Measurements from ENCODE around the gene ATXN7L1. TPM values are rescaled to one million over a fixed set of nuclear protein-coding genes. Genes with fewer than 3 reads are reported as not detected.
A peak's percentile ranks its signal among the peaks of the same experiment; 100 is the strongest.
"Not testable (repeated sequence)": the region's sequence is repeated elsewhere in the genome, so short reads cannot be mapped to it uniquely, and the experiment has no call there.

ATXN7L1 gene
- polyA plus RNA-seq, 4 donors: 8.4 to 13.7 (median 11.8) TPM

GRCh38 chr7:105892387-105892786 is 16.0 kb upstream of the ATXN7L1 start:
- DNase-seq (ENCODE audit: low read depth in 4 of 4, low spot score in 2 of 4): no peak

- DNase-seq (ENCODE audit: low read depth in 4 of 4, low spot score in 2 of 4): no peak
Observed at GRCh38 chr7:105890290-105890997, 14.0 kb upstream of the ATXN7L1 start.

- DNase-seq (ENCODE audit: low read depth in 4 of 4, low spot score in 2 of 4): no peak
Observed at GRCh38 chr7:105887569-105888189, 11.3 kb upstream of the ATXN7L1 start.

DNA sequence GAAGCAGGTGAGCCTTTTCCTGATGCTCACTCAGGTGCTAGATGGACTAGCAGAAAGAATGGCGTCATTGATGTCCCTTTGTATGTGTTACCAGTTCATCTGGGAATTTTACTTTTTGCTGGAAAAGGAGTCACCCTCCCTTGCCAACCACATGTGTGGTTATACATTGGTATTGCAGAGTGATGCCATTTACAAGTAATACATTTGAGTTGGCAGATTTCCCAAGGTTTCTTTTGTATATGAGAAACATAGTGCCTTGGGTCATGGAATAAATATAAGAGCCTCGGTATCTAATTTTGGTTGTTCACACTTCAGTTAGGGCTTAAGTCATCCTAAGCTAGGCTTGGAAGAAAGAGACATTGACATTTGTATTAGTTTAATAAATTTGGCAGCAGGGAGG is 10.4 kb upstream of the ATXN7L1 start:
- no peak for DNase-seq (ENCODE audit: low read depth in 4 of 4, low spot score in 2 of 4)

GRCh38 chr7:105885387-105886111 is 9.2 kb upstream of the ATXN7L1 start:
- DNase-seq (ENCODE audit: low read depth in 4 of 4, low spot score in 2 of 4): no peak

GRCh38 chr7:105883179-105883578 is 6.8 kb upstream of the ATXN7L1 start:
- not testable (repeated sequence) for DNase-seq (ENCODE audit: low read depth in 4 of 4, low spot score in 2 of 4)

DNA sequence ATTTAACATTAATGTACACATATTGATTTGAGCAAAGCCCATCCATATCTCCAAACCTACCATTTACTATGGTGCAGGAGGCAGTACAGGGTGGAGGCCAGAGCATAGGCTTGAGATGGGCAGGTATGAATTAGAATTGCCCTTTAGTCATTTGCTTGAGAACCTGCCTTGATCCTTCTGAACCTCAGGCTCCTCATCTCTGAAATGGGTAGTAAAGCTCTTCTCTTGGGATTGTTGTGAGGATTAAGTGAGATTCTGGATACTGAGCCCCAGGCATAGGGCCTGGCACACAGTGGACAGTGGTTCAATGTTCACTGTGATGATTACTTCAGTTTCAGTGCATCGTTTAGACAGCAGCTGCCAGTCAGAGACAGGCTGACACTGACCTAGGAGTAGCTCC is 5.0 kb upstream of the ATXN7L1 start:
- no peak for DNase-seq (ENCODE audit: low read depth in 4 of 4, low spot score in 2 of 4)

GRCh38 chr7:105880571-105881330 is 4.4 kb upstream of the ATXN7L1 start:
- DNase-seq (ENCODE audit: low read depth in 4 of 4, low spot score in 2 of 4): no peak

- no peak for DNase-seq (ENCODE audit: low read depth in 4 of 4, low spot score in 2 of 4)
Observed at GRCh38 chr7:105879782-105880181, 3.4 kb upstream of the ATXN7L1 start.

- no peak for DNase-seq (ENCODE audit: low read depth in 4 of 4, low spot score in 2 of 4)
Observed at GRCh38 chr7:105878746-105879605, 2.6 kb upstream of the ATXN7L1 start.

DNA sequence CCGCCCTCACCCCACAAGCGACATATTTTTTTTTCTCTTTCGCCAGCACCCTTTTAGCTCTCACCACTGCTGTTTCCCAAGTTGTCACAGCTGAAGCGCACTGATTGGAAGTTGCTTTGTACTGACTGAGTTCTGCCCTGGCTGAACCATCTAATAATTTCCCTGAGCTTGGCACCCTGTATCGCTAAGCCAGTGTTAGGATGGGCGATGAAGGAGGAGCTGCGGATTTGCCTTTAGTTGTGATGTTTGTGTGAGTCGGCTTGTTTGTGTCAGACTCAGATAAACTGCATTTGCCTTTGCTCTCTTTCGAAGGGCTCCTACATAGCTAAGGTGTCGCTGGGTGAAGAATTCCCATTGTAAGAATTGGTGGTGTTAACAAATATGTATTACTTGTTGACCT is 1.3 kb upstream of the ATXN7L1 start:
- no peak for DNase-seq (ENCODE audit: low read depth in 4 of 4, low spot score in 2 of 4)

DNA sequence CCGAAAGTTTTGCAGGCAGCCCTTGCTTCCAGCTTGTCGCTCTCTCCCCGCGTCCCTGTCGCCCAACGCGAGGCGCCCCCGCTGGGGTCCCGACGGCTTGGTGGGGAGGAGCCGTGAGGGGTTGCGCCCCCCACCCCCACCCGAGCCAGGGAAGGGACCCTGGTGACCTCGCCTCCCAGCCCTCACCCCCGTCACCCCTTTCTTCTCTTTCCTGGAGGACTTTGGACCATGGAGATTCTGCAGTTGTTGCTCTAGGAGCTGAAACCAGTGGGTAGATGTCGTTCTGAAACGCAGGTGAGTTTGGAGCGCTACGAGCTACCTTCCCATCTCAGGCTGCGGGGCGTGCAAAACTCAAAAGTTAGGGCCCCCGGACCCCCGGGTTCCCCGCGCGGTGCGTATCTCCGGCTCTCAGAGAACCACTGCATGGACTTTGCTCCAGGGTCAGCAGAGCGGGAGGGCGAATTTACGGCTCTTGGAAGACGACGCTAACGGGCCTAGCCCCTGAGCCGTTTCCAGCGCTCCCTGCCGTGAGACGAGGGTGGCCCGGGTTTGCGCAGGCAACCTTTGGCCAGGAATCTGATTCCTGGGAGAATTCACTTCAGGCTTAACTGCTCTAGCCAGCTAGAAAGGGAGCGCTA is 684 bp upstream of the ATXN7L1 start:
- DNase-seq (ENCODE audit: low read depth in 4 of 4, low spot score in 2 of 4): peak in 1 of 4 donors; percentile 19

- no peak for DNase-seq (ENCODE audit: low read depth in 4 of 4, low spot score in 2 of 4)
Observed at GRCh38 chr7:105875505-105875904, 894 bp downstream of the ATXN7L1 start.

DNA sequence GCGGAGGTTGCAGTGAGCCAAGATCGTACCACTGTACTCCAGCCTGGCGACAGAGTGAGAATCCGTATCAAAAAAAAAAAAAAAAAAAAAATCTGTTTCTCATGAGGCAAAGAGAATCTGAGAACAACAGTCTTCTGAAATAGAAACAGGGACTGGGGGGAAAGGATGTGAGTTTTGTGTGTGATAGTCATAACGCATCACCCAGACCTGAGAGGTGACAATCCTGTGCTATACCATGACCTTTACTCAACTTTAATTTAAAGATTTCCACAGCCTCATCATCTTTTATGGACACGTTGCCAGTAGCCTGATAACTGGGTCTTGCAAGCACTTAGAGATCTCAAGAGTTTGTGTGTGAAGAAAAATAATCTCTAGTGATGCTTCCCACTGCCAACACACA is 2.3 kb downstream of the ATXN7L1 start:
- no peak for DNase-seq (ENCODE audit: low read depth in 4 of 4, low spot score in 2 of 4)

- no peak for DNase-seq (ENCODE audit: low read depth in 4 of 4, low spot score in 2 of 4)
Observed at GRCh38 chr7:105872491-105872890, 3.9 kb downstream of the ATXN7L1 start.

GRCh38 chr7:105871142-105871541 is 5.3 kb downstream of the ATXN7L1 start:
- DNase-seq (ENCODE audit: low read depth in 4 of 4, low spot score in 2 of 4): no peak

DNA sequence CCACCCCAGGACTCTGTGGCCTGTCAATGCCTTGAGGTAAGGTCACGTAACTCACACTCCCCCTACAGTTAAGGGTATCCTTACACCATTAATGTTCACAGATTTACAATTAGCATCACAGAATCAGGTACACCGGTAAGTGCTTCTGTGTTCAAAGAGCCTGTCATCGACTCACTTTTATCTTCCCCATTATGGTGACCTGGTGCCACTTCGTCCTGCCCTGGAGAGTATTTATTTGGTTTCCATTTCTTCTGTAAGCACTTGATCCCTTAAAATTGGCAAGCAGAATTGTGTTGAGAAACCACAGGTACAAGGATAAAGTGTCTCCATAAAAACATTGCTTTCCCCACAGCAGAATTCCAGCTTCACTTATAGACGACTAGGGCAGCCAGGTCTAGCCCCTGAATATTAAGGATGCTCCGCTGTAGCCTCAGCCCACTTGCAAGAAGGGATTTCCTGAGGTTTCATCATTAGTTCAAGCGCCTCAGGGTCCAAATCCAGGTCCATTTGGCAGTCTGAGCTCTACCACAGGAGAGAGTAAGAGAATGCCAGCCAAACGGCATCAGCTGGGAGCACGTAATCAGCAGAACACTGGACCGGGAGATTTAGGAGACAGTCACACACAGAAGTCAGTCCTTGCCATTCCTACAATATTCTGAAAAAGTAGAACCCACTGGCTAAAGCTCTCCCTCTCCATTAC is 10.1 kb downstream of the ATXN7L1 start:
- no peak for DNase-seq (ENCODE audit: low read depth in 4 of 4, low spot score in 2 of 4)

GRCh38 chr7:105863876-105864275 is 12.5 kb downstream of the ATXN7L1 start:
- no peak for DNase-seq (ENCODE audit: low read depth in 4 of 4, low spot score in 2 of 4)

DNA sequence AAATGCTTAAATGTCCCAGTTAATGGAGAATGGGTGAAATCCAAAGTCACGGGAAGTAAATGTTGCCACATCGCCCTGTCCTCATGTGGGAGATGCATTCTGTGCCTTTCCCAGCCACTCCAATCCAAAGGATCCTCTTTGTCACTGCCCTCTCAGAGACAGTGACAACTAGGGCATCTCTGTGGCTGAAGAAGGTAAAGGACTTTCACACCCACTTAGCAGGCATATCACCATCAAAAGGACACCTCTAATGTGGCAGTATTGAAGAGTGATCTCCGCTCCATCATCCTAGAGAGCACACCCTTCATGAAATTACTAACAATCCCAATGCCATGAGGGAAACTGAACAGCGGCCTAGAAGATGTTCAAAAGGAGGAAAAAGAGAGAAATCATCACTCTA is 13.6 kb downstream of the ATXN7L1 start:
- DNase-seq (ENCODE audit: low read depth in 4 of 4, low spot score in 2 of 4): no peak

Measured in left renal cortex interstitium (tissue), 4 donors.